A673 (cell line): ENCODE data around the gene MAPK8.

ENCODE experiments used
- CTCF ChIP-seq: fragments of 300-800, 200-600 bp; sonication (generic); conservative IDR thresholded peaks from 2 replicates; pipeline ENCODE4 v1.5.1; 2017; ENCODE audit warnings: low read depth, mild to moderate bottlenecking, antibody characterized with exemption, low read length, moderate library complexity, mixed read lengths
- EZH2 ChIP-seq: fragments of 200-600 bp; sonication (generic); IDR thresholded peaks from 2 replicates; pipeline ENCODE4 v1.6.1; 2017; ENCODE audit warnings: borderline replicate concordance, low read depth, mild to moderate bottlenecking, mixed read lengths, antibody characterized with exemption, low read length; ENCODE audit not compliant: poor library complexity, severe bottlenecking

DNA sequence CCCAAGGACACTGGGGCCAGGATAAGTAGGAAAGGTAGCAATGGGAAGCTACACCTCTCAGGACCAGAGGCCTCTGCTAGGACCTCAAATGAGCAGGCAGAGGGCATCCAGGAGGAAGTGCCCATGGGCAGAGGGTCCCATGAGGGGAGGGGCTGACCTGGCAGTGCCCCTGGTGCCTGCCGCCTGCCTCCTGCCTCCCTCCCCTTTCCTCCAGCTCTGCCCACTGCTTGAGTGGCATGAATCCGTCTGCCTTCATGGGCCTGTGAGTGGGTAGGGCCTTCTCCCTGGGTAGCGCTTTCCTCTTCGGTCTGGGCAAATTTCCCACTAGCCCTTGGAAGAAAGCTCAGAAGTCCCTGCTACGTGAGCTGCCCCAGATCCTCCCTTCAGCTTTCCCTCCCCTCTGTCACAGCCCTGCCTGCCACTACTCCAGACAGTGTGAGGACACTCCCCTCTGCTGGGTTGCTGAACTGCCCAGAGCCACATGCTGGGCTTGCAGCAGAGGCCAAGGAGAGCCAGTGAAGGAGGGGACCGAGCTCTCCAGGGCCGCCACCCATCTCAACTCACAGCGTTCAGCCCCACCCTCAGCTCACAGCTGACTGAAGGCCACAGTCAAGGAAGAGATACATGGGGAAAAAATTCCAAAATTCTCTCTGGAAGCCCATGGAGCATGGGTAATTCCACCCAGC, 157.0 kb downstream of the MAPK8 start:
- TF ChIP-seq EZH2 (no peak), CTCF (no peak)
